GM19467 (cell line): ENCODE measurements around the gene GLIS1.

Experiments used
- ATAC-seq: cut with Tn5 transposase; IDR thresholded peaks from one replicate; pipeline ENCODE4 v1.9.1; 2021; ENCODE audit warnings: mild to moderate bottlenecking, moderate library complexity; ENCODE audit not compliant: unreplicated experiment

Gene GLIS1

DNA sequence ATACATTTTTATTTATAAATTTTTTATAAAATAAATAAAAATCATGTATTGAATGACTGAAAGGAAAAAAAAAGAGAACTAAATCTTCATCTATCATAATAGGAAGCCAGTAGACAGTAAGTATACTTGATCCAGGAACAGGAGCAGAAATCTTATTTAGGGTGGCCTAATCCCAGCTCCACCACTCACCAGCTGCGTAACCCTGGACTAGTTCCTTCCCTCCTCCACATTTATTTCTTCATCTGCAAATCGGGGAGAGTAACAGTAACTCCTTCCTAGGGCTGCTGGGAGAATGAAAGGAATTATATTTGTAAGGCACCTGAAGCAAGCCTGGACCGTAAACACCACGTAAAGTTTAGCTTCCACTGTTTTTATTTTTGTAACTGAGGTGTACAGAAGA lies 17.9 kb downstream of the GLIS1 start:
- ATAC-seq: no peak

DNA sequence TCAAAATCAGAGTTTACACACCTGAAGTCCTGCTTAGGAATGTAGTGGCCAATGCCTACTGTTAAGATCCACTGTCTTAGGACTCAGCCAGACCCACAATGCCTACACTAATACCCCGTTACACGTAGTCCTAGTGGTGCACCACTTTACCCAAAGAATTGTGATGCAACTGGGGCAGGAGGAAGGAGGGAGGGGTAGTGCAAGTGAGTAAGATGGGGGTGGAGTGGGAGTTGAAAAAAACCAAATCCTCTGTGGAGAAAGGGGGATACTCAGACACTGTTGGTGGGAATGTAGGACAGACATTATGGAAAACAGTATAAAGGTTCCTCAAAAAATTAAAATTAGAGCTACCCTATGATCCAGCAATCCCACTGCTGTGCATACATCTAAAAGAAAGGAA lies 19.5 kb downstream of the GLIS1 start:
- no peak for ATAC-seq

- no peak for ATAC-seq
Measured at GRCh38 chr1:53718443-53718842, 20.5 kb downstream of the GLIS1 start.

GRCh38 chr1:53717025-53717804 lies 21.7 kb downstream of the GLIS1 start:
- ATAC-seq: no peak

- ATAC-seq: no peak
Measured at GRCh38 chr1:53716150-53716549, 22.8 kb downstream of the GLIS1 start.

DNA sequence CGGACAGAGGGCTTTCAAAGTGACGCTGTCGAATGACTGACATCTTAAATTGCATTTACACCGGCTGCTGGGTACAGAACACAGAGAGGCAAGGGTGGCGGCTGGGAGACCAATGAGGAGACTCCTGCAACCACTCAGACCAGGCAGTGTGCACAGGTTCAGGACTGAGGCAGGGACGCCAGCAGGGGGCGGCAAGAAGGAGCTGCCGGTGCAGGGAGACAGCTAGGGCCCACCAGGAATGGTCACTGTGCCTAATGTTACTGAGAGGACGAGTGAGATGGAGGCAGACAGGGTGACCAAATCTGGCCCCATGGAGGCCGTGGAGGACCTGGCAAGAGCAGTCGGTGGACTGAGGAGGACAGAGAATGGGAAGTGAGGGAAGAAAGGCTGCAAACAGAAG lies 23.5 kb downstream of the GLIS1 start:
- no peak for ATAC-seq

DNA sequence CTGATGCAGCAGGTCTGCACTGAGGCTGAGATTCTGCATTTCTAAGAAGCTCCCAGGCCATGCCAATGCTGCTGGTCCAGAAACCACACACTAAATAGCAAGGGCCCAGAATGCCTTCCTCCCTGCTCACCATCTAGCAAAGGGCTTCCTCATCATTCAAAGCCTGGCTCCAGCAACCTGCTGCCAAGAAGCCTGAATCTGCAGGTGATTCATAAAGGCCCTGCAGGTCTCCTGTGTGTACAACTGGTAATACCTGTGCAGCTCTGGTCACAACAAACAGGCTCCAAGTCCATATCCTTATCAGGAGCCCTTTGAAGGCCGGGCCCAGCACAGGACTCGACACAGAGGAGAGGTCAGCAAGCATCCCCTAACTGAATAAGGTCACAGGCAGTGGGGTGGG lies 26.7 kb downstream of the GLIS1 start:
- no peak for ATAC-seq

GRCh38 chr1:53710584-53710983 lies 28.4 kb downstream of the GLIS1 start:
- no peak for ATAC-seq

DNA sequence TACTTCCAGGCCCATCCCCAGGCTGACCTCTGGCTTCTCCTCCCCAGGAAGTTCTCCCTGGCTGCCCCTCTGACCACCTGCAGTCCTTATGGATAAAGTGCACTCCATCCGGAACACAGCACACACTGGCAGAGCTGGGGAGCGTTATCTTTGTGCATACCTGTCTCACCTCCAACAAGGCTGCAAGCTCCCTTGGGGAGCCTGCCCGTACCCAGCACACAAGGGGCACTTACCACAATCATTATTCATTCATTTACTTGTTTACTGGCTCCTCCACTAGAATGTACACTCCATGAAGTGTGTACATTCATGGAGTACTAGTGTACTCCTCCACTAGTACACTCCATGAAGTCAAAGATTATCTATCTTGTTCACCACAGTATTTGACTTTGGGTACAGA lies 30.3 kb downstream of the GLIS1 start:
- no peak for ATAC-seq

GRCh38 chr1:53706356-53706755 lies 32.6 kb downstream of the GLIS1 start:
- ATAC-seq: no peak

DNA sequence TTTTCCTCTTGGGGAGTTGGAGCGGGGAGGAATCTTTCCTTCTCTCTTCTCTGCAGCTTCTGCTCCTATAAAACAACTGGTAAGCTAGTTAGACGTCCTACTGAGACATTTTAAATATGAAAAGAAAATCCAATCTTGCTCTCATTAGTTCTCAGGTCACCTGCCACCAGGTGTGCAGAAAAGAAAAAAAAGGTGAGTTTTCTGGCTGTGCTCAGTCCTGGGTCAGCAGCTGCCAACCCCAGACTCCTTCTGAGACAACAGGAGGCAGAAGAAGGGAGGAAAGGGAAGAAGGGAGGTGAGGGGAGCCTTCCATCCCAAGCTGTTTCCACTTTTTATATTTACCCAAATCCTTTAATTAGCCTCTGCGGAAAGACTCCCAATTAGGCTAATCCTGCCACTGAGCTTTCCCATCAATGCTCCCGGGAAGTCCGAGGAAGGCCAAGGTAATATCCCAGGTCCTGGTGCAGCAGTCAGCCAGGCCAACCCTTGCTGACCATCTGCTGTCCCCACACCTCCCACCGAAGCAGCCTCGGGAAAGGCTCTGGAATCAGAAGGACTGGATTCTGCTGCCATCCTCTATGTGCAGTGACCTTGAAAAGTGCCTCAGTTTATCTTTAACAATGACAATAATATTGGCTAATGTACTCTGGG lies 33.4 kb downstream of the GLIS1 start:
- no peak for ATAC-seq

DNA sequence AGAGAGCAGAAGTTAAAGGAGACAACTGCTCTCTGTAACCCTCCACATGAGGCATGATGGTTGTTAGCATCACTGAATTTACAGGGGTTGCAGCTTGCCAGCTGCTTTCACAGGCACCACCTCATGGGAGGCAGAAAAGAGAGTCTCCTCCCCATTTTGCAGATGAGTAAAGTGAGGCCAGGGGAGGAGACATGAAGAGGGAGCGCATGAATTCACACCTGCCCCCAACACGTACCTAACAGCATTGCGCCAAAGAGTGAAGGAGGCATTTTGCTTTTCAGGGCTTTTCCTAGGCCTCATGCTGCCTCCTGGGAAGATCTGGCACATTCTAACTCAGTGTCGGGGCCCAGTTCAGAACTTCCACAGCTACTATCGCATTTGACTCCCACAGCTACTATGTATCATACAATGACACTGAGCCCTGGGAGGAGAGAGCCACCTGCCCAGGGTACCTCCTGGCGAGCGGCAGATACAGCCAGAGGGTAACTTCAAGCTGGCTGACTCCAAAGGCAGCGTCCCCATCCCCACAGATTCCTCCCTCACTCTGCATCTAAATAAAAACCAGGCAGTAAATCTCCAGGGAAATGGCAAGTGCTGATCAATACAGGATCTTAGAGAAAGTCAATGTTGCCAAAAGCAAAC lies 34.0 kb downstream of the GLIS1 start:
- ATAC-seq: no peak

- ATAC-seq: no peak
Measured at GRCh38 chr1:53704304-53704703, 34.7 kb downstream of the GLIS1 start.

- no peak for ATAC-seq
Measured at GRCh38 chr1:53703174-53703573, 35.8 kb downstream of the GLIS1 start.

DNA sequence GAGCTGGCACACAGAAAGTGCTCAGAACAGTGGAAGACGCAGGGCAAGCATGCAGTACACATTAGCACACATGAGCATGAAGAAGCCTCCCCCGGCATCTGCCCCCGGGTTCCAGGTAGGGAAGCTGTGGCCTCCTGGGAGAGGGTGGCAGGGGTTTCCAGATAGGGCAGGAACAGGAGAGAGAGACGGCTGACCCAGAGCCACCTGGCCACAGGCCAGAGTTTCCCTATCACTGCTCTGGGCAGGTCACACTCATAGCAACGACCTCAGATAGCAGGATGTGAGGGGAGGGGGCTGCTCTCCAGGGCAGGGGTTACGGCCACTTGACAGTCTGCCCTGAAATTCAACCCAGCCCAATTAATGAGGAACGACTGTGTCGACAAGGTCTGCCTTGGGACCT lies 36.6 kb downstream of the GLIS1 start:
- no peak for ATAC-seq

DNA sequence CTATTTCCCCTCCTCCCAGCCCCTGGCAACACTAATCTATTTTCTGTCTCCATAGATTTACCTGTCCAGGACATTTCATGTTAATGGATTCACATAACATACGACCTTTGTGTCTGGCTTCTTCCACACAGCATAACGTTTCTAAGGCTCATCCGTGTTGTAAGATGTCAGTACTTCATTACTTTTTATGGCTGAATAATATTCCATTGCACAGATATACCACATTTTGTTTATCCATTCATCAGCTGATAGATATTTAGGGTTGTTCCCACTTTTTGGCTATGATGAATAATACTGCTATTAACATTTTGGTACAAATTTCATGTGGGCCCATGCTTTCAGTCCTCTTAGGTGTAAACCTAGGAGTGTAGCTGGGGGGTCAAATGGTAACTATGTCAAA lies 38.2 kb downstream of the GLIS1 start:
- no peak for ATAC-seq

- ATAC-seq: no peak
Measured at GRCh38 chr1:53699981-53700380, 39.0 kb downstream of the GLIS1 start.

DNA sequence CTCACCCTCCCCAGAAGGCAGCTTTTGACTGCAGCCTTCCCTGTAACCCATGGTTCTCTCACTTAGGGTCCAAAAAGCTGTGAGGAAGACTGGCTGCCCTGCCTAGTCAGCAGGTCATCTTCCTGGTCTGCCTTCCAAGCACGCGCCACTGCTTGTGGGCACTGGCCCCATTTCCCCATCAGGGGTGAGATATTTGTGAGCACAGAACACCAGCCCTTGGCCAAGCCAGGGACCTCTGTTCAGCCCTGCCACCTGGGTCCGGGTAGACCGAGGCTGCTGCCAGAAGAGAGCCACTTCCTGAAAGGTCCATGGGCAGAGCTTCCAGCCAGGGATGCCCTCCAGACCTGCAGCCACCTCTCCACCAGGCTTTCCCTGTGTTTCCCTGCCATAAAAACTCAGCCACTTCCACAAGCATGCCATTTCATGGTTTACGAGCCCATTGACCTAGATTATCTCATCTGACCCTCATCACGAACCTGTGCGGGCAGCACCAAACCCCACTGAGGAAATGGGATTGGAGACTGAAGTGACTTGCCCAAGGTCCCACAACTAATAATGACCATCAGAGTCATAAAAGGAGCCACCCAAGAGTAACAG lies 40.5 kb downstream of the GLIS1 start:
- ATAC-seq: no peak

- no peak for ATAC-seq
Measured at GRCh38 chr1:53697721-53698383, 41.1 kb downstream of the GLIS1 start.

GRCh38 chr1:53696990-53697389 lies 42.0 kb downstream of the GLIS1 start:
- no peak for ATAC-seq

- ATAC-seq: no peak
Measured at GRCh38 chr1:53696571-53696970, 42.4 kb downstream of the GLIS1 start.
